Colon (tissue), 2 donors: ENCODE results near the gene MLH3.
"Not testable (repeated sequence)": the region's sequence is repeated elsewhere in the genome, so short reads cannot be mapped to it uniquely, and the experiment has no call there.

Source experiments
- FAIRE-seq: peaks from 2 replicates; lab custom pipeline; 2012; peaks lifted over from hg19 to GRCh38; lab: Jason Lieb, UNC
- donor health status: control.
- donor health status: control.

MLH3 gene

GRCh38 chr14:75025082-75025481 lies 26.2 kb downstream of the MLH3 start:
- no peak for FAIRE-seq

- no peak for FAIRE-seq
Observed at GRCh38 chr14:75023108-75023507, 28.2 kb downstream of the MLH3 start.

GRCh38 chr14:75022655-75023054 lies 28.6 kb downstream of the MLH3 start:
- no peak for FAIRE-seq

GRCh38 chr14:75018694-75019093 lies 32.6 kb downstream of the MLH3 start:
- no peak for FAIRE-seq

- no peak for FAIRE-seq
Observed at GRCh38 chr14:75016815-75017214, 34.5 kb downstream of the MLH3 start.

- no peak for FAIRE-seq
Observed at GRCh38 chr14:75015496-75015895, 35.8 kb downstream of the MLH3 start.

- no peak for FAIRE-seq
Observed at GRCh38 chr14:75013290-75013689, 38.0 kb downstream of the MLH3 start.

DNA sequence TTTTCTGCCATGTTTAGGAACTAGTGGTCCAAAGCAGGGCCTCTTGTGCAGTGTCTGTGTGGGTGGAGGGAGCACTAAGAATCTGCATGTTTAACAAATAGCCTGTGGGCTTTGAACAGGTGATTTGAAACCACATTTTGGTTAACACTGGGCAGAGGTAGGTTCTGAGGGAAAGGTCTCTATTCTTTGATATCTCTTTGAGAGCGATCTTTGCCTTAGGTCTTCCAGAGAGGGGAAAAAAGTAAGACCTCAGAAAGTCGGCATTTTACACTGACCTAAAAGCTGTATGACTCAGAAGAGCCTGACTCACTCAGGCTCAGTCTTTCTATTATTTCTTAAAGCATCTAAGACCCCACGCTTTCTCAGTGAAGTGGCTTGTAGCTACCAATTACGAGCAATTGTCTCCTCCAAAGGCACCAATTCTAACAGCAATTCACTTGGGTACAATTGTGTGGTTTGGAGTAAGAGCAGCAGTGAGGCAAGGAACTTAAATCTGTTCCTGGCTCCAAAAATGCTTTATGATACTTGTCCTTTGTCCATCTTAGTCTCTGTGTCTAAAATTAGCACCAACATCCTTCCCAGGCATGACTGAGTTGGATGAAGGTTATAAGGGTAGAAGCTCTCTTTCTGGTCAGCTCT lies 39.8 kb downstream of the MLH3 start:
- FAIRE-seq = no peak

DNA sequence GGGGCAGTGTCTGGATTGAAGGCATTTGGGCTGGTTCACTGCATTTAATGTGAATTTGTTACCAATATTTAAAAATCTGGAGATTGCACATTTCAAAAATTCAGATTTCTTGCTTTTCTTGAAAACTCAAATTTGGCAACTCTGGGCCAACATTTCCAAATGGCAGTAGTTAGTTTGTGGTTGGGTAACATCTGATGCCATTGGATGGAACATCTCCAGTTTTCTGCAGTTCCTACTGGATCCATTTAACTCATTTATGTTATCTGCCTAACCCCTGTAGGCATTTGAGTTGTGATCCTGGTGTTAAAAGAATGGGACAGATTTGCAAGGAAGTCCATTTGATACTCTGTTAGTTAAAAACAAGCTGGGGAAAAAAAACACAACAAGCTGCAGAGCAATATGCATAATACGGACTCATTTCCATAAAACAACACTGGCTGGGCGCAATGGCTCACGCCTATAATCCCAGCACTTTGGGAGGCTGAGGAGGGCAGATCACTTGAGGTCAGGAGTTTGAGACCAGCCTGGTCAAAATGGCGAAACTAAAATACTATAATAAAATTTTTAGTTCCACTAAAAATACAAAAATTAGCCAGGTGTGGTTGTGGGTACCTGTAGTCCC lies 40.7 kb downstream of the MLH3 start:
- no peak for FAIRE-seq

- no peak for FAIRE-seq
Observed at GRCh38 chr14:75009176-75009575, 42.1 kb downstream of the MLH3 start.

- no peak for FAIRE-seq
Observed at GRCh38 chr14:75005357-75005756, 45.9 kb downstream of the MLH3 start.

DNA sequence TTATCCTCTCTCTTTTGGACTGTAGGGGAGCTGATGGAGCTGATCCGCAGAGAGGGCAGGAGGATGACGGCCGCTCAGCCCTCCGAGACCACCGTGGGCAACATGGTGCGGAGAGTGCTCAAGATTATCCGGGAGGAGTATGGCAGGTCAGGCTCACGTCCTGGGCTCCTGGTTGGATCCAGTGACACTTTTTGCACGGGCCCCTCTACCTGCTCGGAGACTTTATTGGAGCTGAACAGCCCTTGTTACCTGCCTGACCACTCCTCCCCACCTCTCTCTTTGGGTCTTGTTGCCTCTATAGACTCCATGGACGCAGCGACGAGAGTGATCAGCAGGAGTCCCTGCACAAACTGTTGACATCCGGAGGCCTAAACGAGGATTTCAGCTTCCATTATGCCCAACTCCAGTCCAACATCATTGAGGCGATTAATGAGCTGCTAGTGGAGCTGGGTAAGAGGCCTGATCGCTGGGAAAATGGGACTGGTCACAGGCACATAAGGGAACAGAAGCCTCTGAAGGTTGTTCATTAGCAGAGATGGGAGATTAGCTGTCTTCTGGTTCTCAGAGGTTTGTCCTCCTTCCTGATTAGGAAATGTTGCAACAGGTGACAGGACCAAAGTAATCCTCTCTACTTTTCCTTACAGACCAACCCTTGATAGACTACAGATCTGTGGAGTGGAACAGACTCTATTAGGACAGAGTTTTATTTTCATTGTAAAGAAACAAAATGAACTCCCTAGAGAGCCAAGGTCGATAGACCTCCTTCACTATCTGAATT lies 47.8 kb downstream of the MLH3 start:
- FAIRE-seq = no peak

GRCh38 chr14:75002392-75003249 lies 48.6 kb downstream of the MLH3 start, which contains the start of gene EIF2B2:
TSS of gene EIF2B2 (plus strand) at chr14:75002921. CDS start at chr14:75002991, 70 bp downstream.
- FAIRE-seq = no peak

DNA sequence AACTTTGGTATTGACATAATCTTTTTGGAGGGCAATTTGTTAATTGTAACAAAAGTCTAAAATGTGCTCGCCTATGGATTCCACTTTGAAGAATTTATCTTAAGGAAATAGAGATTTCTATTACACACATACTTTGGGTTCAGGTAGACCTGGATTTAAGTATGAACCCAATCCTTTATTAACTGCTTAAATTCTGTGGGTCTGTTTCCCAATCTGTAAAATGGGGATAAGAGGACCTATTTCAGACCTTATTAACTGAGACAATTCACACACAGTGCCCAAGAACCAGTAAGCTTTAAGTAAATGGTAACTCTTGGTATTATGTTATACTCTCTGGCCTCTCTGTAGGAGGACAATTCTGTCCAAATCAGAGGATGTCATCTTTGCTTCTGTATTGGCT lies 49.4 kb downstream of the MLH3 start:
- no peak for FAIRE-seq

DNA sequence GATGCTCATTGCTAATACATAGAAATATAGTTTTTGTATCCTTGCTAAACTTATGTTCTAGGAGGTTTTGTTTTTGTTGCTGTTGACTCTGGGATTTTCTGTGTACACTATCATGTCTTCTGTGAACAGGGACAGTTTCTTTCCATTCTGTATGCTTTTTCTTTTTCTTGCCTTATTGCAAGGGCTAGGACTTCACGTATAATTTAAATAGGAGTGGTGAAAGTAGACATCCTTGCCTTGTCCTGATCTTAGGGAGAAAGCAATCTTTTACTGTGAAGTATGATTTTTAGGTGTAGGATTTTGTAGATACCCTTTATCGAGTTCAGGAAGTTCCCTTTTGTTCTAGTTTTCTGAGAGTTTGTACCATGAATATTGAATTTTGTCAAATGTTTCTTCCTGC lies 50.0 kb downstream of the MLH3 start:
- FAIRE-seq = no peak

- not testable (repeated sequence) for FAIRE-seq
Observed at GRCh38 chr14:74995781-74996180, 55.5 kb downstream of the MLH3 start.

DNA sequence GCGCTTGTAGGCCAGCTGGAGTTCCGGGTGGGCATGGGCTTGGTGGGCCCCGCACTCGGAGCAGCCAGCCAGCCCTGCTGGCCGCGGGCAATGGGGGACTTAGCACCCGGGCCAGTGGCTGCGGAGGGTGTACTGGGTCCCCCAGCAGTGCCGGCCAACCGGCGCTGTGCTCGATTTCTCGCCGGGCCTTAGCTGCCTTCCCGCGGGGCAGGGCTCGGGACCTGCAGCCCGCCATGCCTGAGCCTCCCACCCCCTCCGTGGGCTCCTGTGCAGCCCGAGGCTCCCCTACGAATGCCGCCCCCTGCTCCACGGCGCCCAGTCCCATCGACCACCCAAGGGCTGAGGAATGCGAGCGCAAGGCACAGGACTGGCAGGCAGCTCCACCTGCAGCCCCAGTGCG lies 57.1 kb downstream of the MLH3 start:
- FAIRE-seq = not testable (repeated sequence)

DNA sequence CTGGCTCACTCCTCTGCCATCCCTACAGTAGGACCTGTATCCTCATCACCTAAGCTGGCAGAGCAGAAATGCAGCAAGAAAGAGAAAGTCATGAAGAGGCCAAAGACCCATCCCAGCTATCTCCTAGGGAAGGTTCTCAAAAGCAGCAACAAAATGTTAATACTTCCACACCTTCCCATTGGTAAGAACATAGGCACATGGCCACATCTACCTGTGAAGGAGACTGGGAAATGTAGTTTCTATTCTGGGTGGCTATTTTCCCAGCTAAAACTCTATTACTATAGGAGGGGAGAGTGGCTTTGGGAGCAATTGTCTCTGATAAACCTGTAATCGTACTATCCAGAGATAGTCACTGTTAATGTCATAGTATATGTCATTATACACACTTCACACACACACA lies 62.3 kb downstream of the MLH3 start:
- FAIRE-seq = no peak

- FAIRE-seq = no peak
Observed at GRCh38 chr14:74988131-74988530, 63.1 kb downstream of the MLH3 start.

DNA sequence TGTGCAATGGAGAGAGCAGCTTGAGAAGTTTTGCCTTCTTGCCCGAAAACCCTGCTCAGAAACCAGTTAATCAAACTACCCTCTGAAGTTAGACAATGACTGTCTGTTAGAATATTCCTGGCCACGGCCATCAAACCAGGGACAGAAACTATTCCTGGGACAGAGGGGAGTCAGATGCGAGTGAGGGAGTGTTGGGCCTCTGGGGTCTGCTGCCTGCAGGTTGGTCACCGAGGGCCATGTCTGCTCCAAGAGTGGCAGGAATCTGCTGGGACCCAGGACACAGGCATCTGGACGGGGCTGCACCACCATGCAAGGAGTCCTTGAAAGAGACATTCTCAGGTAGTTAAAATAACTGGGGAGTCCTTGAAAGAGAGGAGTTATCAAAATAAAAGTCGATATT lies 65.5 kb downstream of the MLH3 start:
- FAIRE-seq = no peak

DNA sequence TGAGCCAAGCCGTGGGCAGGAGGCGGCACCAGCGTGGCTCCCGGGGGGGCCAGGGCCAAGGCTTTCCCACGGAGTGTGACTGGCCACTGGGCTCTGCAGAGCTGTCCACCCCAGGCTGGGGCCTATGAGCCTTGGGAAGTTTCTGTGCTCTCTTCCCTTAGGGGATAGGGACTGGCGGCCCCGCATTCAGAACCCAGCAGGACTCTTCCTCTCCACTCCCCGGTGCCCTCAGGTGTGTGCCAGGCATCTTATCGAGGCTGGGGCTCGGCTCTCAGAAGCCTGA lies 66.3 kb downstream of the MLH3 start:
- no peak for FAIRE-seq

DNA sequence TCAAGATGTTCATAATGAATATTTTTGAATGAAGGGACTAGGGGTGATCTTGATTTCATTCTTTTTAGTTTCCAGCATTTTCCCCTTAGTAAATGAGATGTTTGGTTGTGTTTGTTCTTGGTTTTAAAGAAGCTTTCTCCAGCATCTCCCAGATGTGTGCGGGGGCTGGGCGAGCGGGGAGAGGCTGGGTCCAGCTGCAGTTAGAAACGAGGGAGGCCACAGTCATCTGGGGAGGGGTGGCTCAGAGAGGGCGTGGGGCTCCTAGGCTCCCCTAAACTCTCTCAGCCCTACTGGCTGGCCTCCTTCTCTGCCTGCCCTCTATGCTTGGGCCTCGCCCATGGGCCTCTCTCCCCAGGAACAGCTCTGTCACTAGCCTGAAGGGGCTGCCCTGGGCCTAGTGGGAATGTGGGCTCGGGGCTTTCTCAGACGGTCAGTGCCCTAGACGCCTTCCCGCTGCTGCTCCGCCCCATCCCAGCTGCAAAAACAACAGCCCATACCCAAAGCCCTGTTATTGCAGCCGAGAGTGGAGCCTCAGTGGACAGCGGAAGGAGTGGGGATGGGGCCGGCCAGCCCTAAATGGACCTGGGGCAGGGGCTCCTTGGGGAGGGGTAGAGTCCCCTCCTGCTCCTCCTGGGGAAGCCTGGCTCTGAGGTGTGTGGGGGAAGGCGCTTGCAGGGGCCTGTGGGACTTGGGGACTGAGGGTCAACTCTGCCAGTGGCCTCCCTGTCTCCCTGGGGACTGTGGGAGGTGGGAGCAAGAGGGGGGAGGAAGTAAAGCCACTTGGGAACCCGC lies 66.8 kb downstream of the MLH3 start:
- FAIRE-seq = no peak
